ENCODE measurements around the gene ANKRD9.

GRCh38 chr14:102500158-102500662, 9.4 kb downstream of the ANKRD9 start:
- TF ChIP-seq CREM (IDR thresholded peaks at IDR 0.05; ENCODE audit: low read depth) (no peak), GATA2 (CRISPR knock-in tag; IDR thresholded peaks at IDR 0.05) (no peak), BRCA1 (IDR thresholded peaks at IDR 0.05) (no peak), BRCA1 (CRISPR knock-in tag; IDR thresholded peaks at IDR 0.05) (no peak)
